BJ (cell line): ENCODE results near the gene CDX2. TPM values are rescaled to one million over a fixed set of nuclear protein-coding genes. Genes with fewer than 3 reads are reported as not detected.

Experiments used
- CTCF ChIA-PET: fragments of 350-600 bp; formaldehyde crosslinking; extraction: SDS; loops from one replicate; lab custom pipeline; 2021; ENCODE audit warnings: antibody characterized with exemption, inconsistent platforms; lab: Yijun Ruan, JAX
- POLR2A ChIA-PET: fragments of 300-600 bp; sonication (Branson Sonifier 250); formaldehyde crosslinking; extraction: SDS; loops from one replicate; lab custom pipeline; 2021; ENCODE audit warnings: antibody characterized with exemption; lab: Charles Lee
- DNase-seq: peaks from one replicate; pipeline ENCODE4 v3.0.0-alpha.2; 2011; ENCODE audit warnings: low read depth
- H3K27me3 ChIP-seq: 2 replicates; pipeline ENCODE4 v1.6.0; 2011; ENCODE audit warnings: low read length; ENCODE audit not compliant: control insufficient read depth, insufficient read depth
- H3K36me3 ChIP-seq: 2 replicates; pipeline ENCODE4 v1.5.1; 2011; ENCODE audit warnings: low read length; ENCODE audit not compliant: control insufficient read depth, insufficient read depth
- H3K4me3 ChIP-seq: 2 replicates; pipeline ENCODE4 v1.5.1; 2011; ENCODE audit warnings: low read depth, mild to moderate bottlenecking, control low read depth, low read length
- CTCF ChIP-seq: IDR thresholded peaks from 2 replicates; pipeline ENCODE4 v1.5.1; 2011; ENCODE audit warnings: low read depth, mild to moderate bottlenecking, control low read depth, inconsistent platforms, low read length, moderate library complexity; ENCODE audit not compliant: insufficient read depth
- polyA plus RNA-seq: library from polyadenylated mRNA; depleted of rRNA; stranded (reverse); fragments of >200 nt; gene quantifications from 2 replicates; pipeline ENCODE4 v1.2.3, GENCODE V29; 2011

CDX2 gene
- polyA plus RNA-seq, 1 experiment: not detected

- TF ChIP-seq CTCF: no peak
- Histone ChIP-seq H3K36me3 (no peaks in the 10 kb centered on the region), H3K27me3 (peaks cover 77% of the 10 kb centered on the region), H3K4me3 (no peak overlapping the region)
- DNase-seq: no peak
- ChIA-PET CTCF (no interaction called here), POLR2A (no interaction called here)
Measured at GRCh38 chr13:27925220-27925991, 43.7 kb downstream of the CDX2 start.

GRCh38 chr13:27924529-27925141 is 44.5 kb downstream of the CDX2 start:
- TF ChIP-seq CTCF: no peak
- no peaks in the 10 kb centered on the region for H3K36me3 ChIP-seq
- CTCF ChIA-PET: no interaction called here
- peaks cover 74% of the 10 kb centered on the region for H3K27me3 ChIP-seq
- POLR2A ChIA-PET: no interaction called here
- H3K4me3 ChIP-seq: no peak overlapping the region
- DNase-seq: no peak

GRCh38 chr13:27923794-27924528 is 45.2 kb downstream of the CDX2 start:
- Histone ChIP-seq H3K4me3 (no peak overlapping the region), H3K36me3 (no peaks in the 10 kb centered on the region), H3K27me3 (peaks cover 70% of the 10 kb centered on the region)
- ChIA-PET POLR2A (no interaction called here), CTCF (no interaction called here)
- TF ChIP-seq CTCF: no peak
- DNase-seq: no peak

- CTCF ChIA-PET: no interaction called here
- POLR2A ChIA-PET: no interaction called here
Measured at GRCh38 chr13:27922883-27923612, 46.1 kb downstream of the CDX2 start.

More at GRCh38 chr13:27922883-27923612, 46.1 kb downstream of the CDX2 start:
- H3K27me3 ChIP-seq: peaks cover 70% of the 10 kb centered on the region
- no peaks in the 10 kb centered on the region for H3K36me3 ChIP-seq
- no peak for DNase-seq
- no peak for TF ChIP-seq CTCF
- no peak overlapping the region for H3K4me3 ChIP-seq
